Spleen (tissue), 11 donors: ENCODE measurements around the gene SLC7A4. TPM values are rescaled to one million over a fixed set of nuclear protein-coding genes. Genes with fewer than 3 reads are reported as not detected.
A peak's percentile ranks its signal among the peaks of the same experiment; 100 is the strongest.

Experiments
- DNase-seq: peaks from one replicate; pipeline ENCODE4 v3.0.0-alpha.2; 2020
- H3K27ac ChIP-seq, 8 donors: fragments of 200-600 bp; sonication (generic) in 7 of 8; 1 replicate in 4 of 8; 2 replicates in 4 of 8; pipeline versions ENCODE4 v1.5.0 to v1.8.0; 2016 to 2021; ENCODE audit warnings: inconsistent platforms in 4 of 8, mild to moderate bottlenecking in 4 of 8, moderate library complexity in 1 of 8
- H3K27me3 ChIP-seq, 7 donors: fragments of 200-600 bp; sonication (generic) in 6 of 7; replicated peaks in 1 of 7; 1 replicate in 4 of 7; 2 replicates in 3 of 7; pipeline versions ENCODE4 v1.5.0 to v1.8.0; 2016 to 2021; ENCODE audit warnings: inconsistent platforms in 3 of 7, mild to moderate bottlenecking in 1 of 7
- H3K36me3 ChIP-seq, 6 donors: fragments of 200-600 bp; sonication (generic) in 5 of 6; 1 replicate in 4 of 6; 2 replicates in 2 of 6; pipeline versions ENCODE4 v1.5.0 to v1.8.0; 2016 to 2021; ENCODE audit warnings: inconsistent platforms in 2 of 6
- H3K4me1 ChIP-seq, 6 donors: fragments of 200-600 bp; sonication (generic) in 5 of 6; 1 replicate in 3 of 6; 2 replicates in 3 of 6; pipeline versions ENCODE4 v1.5.0 to v1.8.0; 2016 to 2021; ENCODE audit warnings: inconsistent platforms in 3 of 6
- H3K4me3 ChIP-seq, 8 donors: fragments of 200-600 bp; sonication (generic) in 7 of 8; 1 replicate in 4 of 8; 2 replicates in 4 of 8; pipeline versions ENCODE4 v1.5.0 to v1.8.0; 2016 to 2021; ENCODE audit warnings: inconsistent platforms in 4 of 8, mild to moderate bottlenecking in 4 of 8, moderate library complexity in 2 of 8
- H3K9me3 ChIP-seq, 8 donors: fragments of 200-600 bp; sonication (generic) in 7 of 8; 1 replicate in 4 of 8; 2 replicates in 4 of 8; pipeline versions ENCODE4 v1.5.0 to v1.8.0; 2016 to 2021; ENCODE audit warnings: inconsistent platforms in 4 of 8
- POLR2A ChIP-seq, 3 donors: fragments of 450-650 bp; IDR thresholded peaks; one replicate each; pipeline ENCODE4 v1.5.1; 2017; ENCODE audit warnings: antibody characterized with exemption in 3 of 3, mild to moderate bottlenecking in 1 of 3
- POLR2AphosphoS5 ChIP-seq, 3 donors: sonication (generic); formaldehyde crosslinking; IDR thresholded peaks; one replicate each; pipeline ENCODE4 v1.5.1; 2017; ENCODE audit warnings: antibody characterized with exemption in 3 of 3
- WGBS, 5 donors: extraction: QIAGEN DNeasy Blood & Tissue Kit in 3 of 5; methylation state at CpG; one replicate each; pipeline versions ENCODE4 v1.1.5 to v1.1.7; 2013 to 2018; 5-methylcytosine and 5-hydroxymethylcytosine counted together
- intact Hi-C: fragments of 100-400 bp; cut with DNase I; formaldehyde crosslinking; loops from one replicate; pipeline ENCODE4 v1.15.0; 2023; ENCODE audit warnings: low total_unique reads
- polyA plus RNA-seq, 3 donors: library from polyadenylated mRNA; stranded (reverse); fragments of 200-250 nt; gene quantifications; one replicate each; pipeline ENCODE4 v1.2.1, GENCODE V29; 2013
- total RNA-seq, 7 donors: library from RNA; depleted of rRNA in 3 of 7; stranded (reverse); fragments of >200 nt in 3 of 7; fragmentation: NEBNext Ultra II Directional in 4 of 7; extraction: Animal tissue kit (Norgen Biotek cat#: 25700) in 4 of 7; gene quantifications; one replicate each; pipeline versions ENCODE4 v1.1.0 to v1.2.1, GENCODE V29; 2016 to 2021
- TF ChIP-seq, protein P1 (sequence below), 11 experiments: fragments of 200-600 bp in 7 of 11; fragments of 450-650 bp in 4 of 11; sonication (generic) in 4 of 11; IDR thresholded peaks in 8 of 11; conservative IDR thresholded peaks in 3 of 11; 1 replicate in 7 of 11; 2 replicates in 4 of 11; pipeline versions ENCODE4 v1.4.0 to v1.8.0; 2016 to 2021; ENCODE audit warnings: antibody characterized with exemption in 11 of 11, inconsistent platforms in 4 of 11, mild to moderate bottlenecking in 1 of 11
- donor health status: healthy with polysubstance abuse.
- donor health status: DM: no; HTN: no; CAD: no; lungs with moderate emphysema.
- donor health status: DM: no; HTN: no; CAD: no.
- donor health status: Bipolar disorder and iron deficiency.
- donor health status: healthy.
- donor health status: DM: no; HTN: no; CAD: no.
- donor health status: DM: yes; HTN: yes; CAD: no.

The SLC7A4 gene
- total and polyA plus RNA-seq, 10 donors = 0.11 to 0.95 (median 0.29) TPM; not detected in 3

DNA sequence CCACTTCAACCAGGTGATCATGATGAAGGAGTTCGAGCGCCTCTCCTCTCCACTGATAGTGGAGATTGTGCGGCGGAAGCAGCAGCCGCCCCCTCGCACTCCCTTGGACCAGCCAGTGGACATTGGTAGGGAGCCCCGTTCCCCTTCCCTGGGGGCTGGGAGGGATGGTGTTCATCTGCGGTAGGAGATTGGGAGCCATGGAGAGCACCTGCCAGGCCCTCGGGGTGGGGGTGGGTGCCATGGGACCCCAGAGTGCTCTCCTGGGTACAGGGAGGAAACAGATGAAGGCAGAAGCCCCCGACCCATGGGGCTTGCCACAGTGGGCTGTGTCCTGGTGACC, 37.5 kb downstream of the SLC7A4 start:
- WGBS, 5 donors = 75 to 97% (median 93%) methylated on average over 1 to 10 of the region's 10 CpGs
- no peak for TF ChIP-seq POLR2AphosphoS5 (IDR thresholded peaks at IDR 0.05)
- TF ChIP-seq, protein P1, sequence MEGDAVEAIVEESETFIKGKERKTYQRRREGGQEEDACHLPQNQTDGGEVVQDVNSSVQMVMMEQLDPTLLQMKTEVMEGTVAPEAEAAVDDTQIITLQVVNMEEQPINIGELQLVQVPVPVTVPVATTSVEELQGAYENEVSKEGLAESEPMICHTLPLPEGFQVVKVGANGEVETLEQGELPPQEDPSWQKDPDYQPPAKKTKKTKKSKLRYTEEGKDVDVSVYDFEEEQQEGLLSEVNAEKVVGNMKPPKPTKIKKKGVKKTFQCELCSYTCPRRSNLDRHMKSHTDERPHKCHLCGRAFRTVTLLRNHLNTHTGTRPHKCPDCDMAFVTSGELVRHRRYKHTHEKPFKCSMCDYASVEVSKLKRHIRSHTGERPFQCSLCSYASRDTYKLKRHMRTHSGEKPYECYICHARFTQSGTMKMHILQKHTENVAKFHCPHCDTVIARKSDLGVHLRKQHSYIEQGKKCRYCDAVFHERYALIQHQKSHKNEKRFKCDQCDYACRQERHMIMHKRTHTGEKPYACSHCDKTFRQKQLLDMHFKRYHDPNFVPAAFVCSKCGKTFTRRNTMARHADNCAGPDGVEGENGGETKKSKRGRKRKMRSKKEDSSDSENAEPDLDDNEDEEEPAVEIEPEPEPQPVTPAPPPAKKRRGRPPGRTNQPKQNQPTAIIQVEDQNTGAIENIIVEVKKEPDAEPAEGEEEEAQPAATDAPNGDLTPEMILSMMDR (IDR thresholded peaks at IDR 0.05 in 8 of 11, conservative IDR thresholded peaks at IDR 0.05 in 3 of 11) = no peak
- TF ChIP-seq POLR2A (IDR thresholded peaks at IDR 0.05) = no peak
- Histone ChIP-seq H3K27me3 (no peaks in the 10 kb centered on the region), H3K4me3 (no peak overlapping the region), H3K36me3 (peaks cover 3 to 100% (median 83%) of the 10 kb centered on the region in 6 donors), H3K4me1 (peaks cover 3 to 22% (median 6%) of the 10 kb centered on the region in 6 donors), H3K27ac (no peak overlapping the region), H3K9me3 (no peaks in the 10 kb centered on the region)
- no peak for DNase-seq
- intact Hi-C loops = no loop called here

DNA sequence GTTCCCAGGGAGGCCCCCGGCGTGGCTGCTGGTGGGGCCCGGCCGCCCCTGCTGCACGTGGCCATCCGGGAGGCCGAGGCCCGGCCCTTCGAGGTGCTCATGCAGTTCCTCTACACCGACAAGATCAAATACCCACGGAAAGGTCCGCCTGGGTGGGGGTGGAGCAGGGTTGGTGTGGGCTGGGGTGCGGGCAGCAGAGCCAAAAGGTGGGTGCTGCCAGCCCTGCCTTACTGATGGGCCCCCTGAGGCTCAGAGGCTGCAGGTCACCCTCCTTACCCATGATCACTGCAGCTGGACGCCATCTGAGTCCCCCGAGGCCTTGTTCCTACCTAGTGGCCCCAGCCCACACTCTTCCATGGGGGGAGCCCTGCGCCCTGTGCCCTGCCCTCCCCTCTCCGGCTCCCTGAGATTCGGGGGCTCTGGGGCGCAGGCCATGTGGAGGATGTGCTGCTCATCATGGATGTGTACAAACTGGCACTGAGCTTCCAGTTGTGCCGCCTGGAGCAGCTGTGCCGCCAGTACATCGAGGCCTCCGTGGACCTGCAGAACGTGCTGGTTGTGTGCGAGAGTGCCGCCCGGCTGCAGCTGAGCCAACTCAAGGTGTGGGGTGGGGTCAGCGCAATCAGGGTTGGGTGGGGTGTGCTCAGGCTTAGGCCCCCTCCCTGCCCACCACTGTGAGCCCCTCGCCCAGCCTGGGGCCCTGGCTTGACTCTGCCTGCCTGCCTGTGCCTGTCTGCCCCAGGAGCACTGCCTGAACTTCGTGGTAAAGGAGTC, 38.0 kb downstream of the SLC7A4 start:
- Histone ChIP-seq H3K27ac (no peak overlapping the region), H3K36me3 (peaks cover 3 to 100% (median 77%) of the 10 kb centered on the region in 6 donors), H3K27me3 (no peaks in the 10 kb centered on the region), H3K9me3 (no peaks in the 10 kb centered on the region), H3K4me1 (peaks cover 0 to 20% (median under 1%) of the 10 kb centered on the region in 6 donors), H3K4me3 (no peak overlapping the region)
- whole genome bisulfite sequencing, 5 donors = 94 to 96% (median 95%) methylated on average over 15 to 30 of the region's 30 CpGs
- TF ChIP-seq, protein P1 (IDR thresholded peaks at IDR 0.05 in 8 of 11, conservative IDR thresholded peaks at IDR 0.05 in 3 of 11) = no peak
- peak in 1 of 3 donors; percentile 19 for TF ChIP-seq POLR2AphosphoS5 (IDR thresholded peaks at IDR 0.05)
- no peak for TF ChIP-seq POLR2A (IDR thresholded peaks at IDR 0.05)
- intact Hi-C loops = no loop called here
- DNase-seq = no peak

DNA sequence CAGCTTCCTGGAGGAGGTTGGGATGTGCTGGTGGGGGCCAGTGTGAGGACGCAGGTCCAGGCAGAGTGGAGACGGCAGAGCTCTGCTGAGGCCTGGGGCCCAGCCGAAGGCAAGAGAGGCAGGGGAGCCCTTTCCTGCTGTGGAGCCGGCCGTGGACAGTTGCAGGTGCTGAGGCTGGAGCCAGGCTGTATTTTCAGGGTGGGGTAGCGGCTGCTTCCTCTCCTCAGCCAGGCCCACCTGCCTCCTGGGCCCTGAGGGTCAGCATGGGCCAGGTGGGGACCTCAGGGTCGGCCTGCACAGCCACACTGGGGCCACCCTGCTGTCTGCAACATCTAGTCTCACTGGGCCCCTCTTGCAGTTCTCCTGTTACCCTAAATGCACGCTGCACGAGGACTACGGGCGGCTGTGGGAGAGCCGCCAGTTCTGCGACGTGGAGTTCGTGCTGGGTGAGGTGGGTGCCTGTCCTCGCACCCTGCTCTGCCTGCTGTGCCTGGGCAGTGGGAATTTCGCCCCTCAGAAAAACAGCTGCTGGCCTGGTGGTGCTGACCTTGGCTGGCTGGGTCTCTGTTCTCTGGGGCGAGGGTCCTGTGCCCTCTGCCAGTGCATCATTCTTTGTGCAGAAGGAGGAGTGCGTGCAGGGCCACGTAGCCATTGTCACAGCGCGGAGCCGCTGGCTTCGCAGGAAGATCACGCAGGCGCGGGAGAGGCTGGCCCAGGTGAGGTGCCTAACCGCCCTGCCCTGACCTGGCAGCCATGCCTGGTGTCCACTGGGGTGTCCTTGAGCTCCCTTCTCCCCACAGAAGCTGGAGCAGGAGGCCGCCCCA, 38.8 kb downstream of the SLC7A4 start:
- no peak for TF ChIP-seq POLR2A (IDR thresholded peaks at IDR 0.05)
- no peak for TF ChIP-seq POLR2AphosphoS5 (IDR thresholded peaks at IDR 0.05)
- 87 to 97% (median 96%) methylated on average over 11 to 29 of the region's 29 CpGs for WGBS, 5 donors
- peaks cover 3 to 100% (median 70%) of the 10 kb centered on the region in 6 donors for H3K36me3 ChIP-seq

DNA sequence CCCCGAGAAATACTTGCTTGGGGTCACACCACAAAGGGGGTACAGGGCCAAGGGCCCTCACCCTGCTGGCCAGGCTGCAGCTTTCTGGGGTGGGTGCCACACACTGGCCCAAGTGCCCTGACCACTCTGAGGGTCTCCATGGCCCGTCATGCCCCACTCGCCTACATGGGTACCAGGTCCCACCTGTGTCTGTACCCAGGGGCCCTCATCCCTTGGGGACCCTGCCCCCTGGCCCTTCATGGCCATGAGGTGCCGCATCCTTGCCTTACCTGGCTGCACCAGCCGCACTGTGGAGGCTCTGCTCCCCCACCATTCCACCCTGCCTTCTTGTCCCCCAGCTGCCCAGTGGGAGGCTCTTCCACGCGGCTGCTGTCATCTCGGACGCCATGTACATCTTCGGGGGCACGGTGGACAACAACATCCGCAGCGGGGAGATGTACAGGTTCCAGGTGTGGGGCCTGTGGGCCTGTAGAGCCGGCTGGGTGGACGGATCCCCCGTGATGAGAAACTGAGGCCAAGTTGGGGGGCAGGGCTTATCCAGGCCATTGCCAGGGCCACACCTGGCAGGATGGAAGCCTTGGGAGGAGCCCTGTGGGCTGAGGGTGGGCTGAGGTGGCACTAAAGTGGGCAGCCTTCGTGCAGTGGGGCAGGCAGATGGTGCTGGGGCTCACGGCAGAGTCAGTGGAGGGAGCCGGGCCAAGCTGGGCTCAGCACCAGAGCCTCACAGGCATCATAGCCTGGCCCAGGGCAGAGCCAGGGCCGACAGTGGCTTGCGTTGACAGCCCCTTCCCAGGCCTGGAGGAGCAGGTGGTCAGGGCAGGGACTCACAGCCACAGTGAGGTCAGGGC, 39.7 kb downstream of the SLC7A4 start:
- WGBS, 5 donors = 89 to 94% (median 90%) methylated on average over 17 to 21 of the region's 21 CpGs
- DNase-seq = no peak
- Histone ChIP-seq H3K4me1 (peaks cover 0 to 10% (median 0%) of the 10 kb centered on the region in 6 donors), H3K36me3 (peaks cover 3 to 100% (median 71%) of the 10 kb centered on the region in 6 donors), H3K9me3 (no peaks in the 10 kb centered on the region), H3K27ac (no peak overlapping the region), H3K27me3 (no peaks in the 10 kb centered on the region), H3K4me3 (no peak overlapping the region)
- intact Hi-C loops = no loop called here
- TF ChIP-seq POLR2AphosphoS5 (IDR thresholded peaks at IDR 0.05) = no peak
- no peak for TF ChIP-seq POLR2A (IDR thresholded peaks at IDR 0.05)
- TF ChIP-seq, protein P1 (IDR thresholded peaks at IDR 0.05 in 8 of 11, conservative IDR thresholded peaks at IDR 0.05 in 3 of 11) = no peak

More for the DNA sequence above, 38.8 kb downstream of the SLC7A4 start:
- DNase-seq = no peak
- Histone ChIP-seq H3K4me3 (no peak overlapping the region), H3K27ac (no peak overlapping the region), H3K9me3 (no peaks in the 10 kb centered on the region), H3K27me3 (no peaks in the 10 kb centered on the region), H3K4me1 (peaks cover 0 to 16% (median 0%) of the 10 kb centered on the region in 6 donors)
- intact Hi-C loops = no loop called here
